Muscle of back (tissue), 11 donors: ENCODE results near the gene NBAS. TPM values are rescaled to one million over a fixed set of nuclear protein-coding genes. Genes with fewer than 3 reads are reported as not detected.
"Not testable (repeated sequence)": the region's sequence is repeated elsewhere in the genome, so short reads cannot be mapped to it uniquely, and the experiment has no call there.

Experiments used
- DNase-seq, 3 donors: peaks; one replicate each; pipeline versions ENCODE4 v3.0.0 to v3.0.0-alpha.2; 2013
- polyA plus RNA-seq, 10 donors: library from polyadenylated mRNA; unstranded; fragments of 120-200 nt; gene quantifications; one replicate each; pipeline ENCODE4 v1.2.1, GENCODE V29; 2013; ENCODE audit not compliant: insufficient read length in 10 of 10

Gene NBAS
- polyA plus RNA-seq, 10 donors = 31.0 to 38.6 (median 36.8) TPM

DNA sequence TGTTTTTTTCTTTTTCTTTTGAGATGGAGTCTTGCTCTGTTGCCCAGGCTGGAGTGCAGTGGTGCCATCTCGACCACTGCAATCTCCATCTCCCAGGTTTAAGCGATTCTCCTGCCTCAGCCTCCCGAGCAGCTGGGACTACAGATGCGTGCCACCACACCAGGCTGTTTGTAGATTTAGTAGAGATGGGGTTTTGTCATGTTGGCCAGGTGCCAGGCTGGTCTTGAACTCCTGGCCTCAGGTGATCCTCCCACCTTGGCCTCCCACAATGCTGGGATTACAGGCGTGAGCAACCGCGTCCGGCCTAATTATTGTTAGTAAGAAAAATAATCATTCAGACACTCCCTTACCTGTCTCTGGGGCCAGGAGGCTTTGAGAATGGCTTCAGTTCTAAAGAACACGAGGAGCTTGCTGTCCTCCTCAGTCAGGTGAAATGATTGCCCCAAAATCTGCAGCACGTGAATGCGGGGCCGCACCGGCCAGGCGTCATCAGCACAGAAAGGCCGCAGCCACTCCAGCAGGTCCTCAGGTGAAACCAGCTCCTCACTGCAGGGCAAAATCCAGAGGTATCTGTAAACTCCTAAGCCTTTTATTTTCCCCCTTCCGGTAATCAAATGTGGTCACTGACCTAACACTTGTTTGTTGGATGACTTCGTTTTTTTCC is 342.6 kb downstream of the NBAS start:
- no peak for DNase-seq

DNA sequence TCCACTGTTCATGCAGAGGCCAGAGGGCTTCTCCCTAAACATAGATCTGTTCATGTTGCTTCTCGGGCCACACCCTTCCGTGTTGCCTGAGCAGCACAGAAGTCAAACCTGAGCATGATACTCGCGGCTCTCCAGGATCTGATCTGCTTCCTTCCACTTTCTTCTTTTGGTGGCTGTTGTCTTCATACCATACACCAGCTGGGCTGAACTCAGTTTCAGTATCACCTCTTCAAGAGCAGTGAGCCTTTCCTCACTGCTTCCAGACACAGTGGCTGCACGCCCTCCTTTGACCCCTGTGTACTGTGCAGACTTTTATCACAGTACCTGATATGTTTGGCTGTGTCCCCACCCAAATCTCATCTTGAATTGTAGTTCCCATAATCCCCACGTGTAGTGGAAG is 348.9 kb downstream of the NBAS start:
- DNase-seq = no peak

- DNase-seq = not testable (repeated sequence)
These were observed 350.6 kb downstream of the NBAS start for GRCh38 chr2:15210542-15210941.

- no peak for DNase-seq
These were observed 354.7 kb downstream of the NBAS start for GRCh38 chr2:15206419-15206818.

GRCh38 chr2:15205562-15205961 is 355.6 kb downstream of the NBAS start:
- DNase-seq = no peak

- no peak for DNase-seq
These were observed 360.1 kb downstream of the NBAS start for GRCh38 chr2:15201009-15201408.

- DNase-seq = no peak
These were observed 360.6 kb downstream of the NBAS start for GRCh38 chr2:15200581-15200980.

- no peak for DNase-seq
These were observed 363.1 kb downstream of the NBAS start for GRCh38 chr2:15198051-15198450.

DNA sequence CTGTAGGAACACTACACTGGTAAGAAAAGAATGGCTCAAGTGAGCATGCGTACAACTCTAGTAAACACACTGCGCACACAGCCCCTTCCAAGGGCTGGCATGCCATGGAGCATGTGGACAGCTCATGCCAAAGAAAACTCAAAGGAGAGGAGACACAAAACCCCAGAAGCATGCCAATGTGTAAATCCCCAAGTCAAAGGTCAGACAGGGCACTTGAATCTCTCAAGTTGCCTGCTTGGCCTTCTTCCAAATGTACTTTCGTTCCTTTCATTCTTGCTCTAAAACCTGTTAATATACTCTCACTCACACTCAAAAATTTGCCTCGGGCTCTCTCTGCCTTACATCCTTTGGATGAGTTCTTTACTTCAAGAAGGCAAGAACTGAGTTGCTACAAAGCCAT is 365.3 kb downstream of the NBAS start:
- no peak for DNase-seq

- DNase-seq = no peak
These were observed 369.3 kb downstream of the NBAS start for GRCh38 chr2:15191789-15192188.

DNA sequence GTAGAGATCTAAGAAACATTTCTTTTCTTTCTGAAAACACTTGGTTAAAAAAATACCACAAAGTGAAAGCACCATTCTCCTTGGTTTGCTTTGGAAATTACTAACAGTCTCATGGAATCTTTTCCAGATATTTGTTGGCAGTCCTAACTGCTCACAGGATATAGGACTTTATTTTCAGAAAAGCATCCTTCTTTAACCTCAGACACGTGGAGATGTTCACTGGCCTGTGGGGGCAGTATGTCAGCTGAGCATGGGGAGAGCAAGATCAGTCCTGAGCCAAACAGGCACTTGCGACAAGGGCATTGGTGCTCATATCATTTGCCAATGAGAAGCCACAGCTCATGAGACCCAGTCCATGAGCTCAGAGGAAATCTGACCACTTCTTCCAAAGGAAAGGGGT is 371.9 kb downstream of the NBAS start:
- peak in 2 of 3 donors; percentile 27 to 61 for DNase-seq

- DNase-seq = no peak
These were observed 373.4 kb downstream of the NBAS start for GRCh38 chr2:15187702-15188101.

DNA sequence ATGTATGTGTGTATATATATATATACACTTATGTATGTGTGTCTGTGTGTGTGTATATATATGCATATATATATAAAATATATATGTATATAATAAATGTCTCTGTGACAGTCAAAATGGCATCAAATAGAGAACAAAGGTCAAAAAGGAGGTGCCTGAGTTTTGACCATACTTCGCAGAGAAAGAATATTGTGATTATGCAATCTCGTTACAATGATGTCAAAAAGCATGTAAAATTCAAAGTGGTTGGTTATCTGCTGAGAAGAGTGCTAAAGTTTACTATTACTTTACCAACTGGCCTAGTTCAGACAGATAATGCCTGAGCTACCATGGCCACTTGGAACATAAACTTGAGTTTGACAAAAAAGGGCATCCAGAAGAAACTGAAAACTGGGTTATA is 375.0 kb downstream of the NBAS start:
- no peak for DNase-seq

- no peak for DNase-seq
These were observed 376.6 kb downstream of the NBAS start for GRCh38 chr2:15184491-15184890.

GRCh38 chr2:15182275-15182674 is 378.9 kb downstream of the NBAS start:
- DNase-seq = no peak

DNA sequence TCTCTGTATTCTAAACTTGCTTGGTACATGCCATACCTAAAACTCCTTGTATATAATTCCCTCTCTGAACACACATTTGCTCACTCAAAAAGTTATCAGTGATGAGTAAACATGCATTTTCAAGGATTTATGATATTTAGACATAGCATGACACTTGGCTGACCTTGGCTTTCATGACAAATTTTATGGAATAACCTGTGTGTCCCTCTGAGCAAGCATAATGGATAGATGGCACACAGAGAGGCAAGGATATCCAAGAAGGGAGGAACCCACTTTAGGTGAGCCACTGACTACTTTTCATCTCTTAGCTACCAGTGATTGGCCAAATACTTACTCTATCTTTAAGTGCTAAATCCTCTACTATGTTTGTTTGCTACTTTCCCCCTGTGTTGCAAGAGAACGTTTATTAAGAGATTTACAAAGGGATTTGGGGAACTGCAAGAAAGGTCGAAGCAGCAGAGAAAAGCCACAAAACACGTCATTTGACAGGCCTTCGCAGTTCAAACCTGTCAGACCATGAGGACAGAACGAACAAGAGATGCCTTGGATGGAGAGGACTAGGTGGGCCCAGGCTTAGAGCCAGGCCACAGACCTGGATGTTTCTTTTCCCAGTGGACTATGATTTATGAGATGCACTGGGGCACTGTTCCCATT is 379.9 kb downstream of the NBAS start:
- DNase-seq = no peak

- DNase-seq = no peak
These were observed 380.8 kb downstream of the NBAS start for GRCh38 chr2:15180379-15180778.

DNA sequence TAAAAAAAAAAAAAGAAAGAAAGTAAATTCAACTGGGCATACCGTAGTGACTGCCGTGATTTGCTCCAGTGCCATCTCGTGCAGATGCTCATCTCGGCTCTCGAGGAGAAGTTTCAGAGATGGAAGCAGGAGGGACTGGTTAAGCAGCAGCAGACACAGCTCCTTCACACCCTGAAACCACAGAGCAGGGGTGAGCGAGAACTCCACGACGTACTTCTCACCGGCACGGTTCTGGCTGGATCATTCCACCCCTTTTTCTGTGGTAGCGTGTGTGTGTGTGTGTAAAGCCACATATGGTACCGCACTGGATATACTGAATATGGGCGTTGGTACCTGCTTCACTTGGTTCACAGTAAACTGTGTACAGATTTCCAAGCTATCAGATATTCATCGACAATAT is 382.2 kb downstream of the NBAS start:
- DNase-seq = no peak

- DNase-seq = no peak
These were observed 384.0 kb downstream of the NBAS start for GRCh38 chr2:15177103-15177502.

DNA sequence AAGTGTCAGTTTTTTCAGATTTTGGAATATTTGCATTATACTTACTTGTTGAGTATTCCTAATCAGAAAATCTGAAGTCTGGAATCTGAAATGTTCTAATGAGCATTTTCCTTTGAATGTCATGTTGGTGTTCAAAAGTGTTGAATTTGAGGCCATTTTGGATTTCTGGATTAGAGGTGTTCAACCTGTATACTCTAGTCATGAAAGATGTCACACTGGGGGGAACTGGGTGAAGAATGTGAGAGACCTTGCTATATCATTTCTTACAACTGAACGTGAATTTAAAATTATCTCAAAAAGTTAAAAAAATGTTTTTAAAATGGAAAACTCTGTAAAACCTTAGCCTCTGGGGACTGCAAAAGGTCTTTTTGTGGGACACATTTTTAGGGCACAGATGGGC is 384.5 kb downstream of the NBAS start:
- no peak for DNase-seq

GRCh38 chr2:15174567-15174966 is 386.6 kb downstream of the NBAS start:
- DNase-seq = no peak

DNA sequence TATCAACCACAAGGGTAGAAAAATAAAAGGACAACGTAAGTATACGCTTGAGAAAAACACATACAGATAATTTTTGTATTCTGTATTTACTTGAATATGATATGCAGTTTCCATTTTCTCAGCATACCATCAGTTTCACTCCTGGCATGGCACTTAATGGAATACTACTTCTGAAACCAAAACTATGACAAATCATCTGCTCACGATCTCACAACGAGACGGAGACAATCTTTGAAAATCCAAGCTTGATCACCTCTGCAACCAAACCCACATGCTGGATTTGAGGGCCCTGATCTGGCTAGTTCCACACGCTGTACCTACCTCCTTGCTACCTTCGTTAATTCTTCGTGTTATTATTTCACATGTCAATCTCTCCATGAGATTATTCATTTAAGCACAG is 387.6 kb downstream of the NBAS start:
- no peak for DNase-seq

DNA sequence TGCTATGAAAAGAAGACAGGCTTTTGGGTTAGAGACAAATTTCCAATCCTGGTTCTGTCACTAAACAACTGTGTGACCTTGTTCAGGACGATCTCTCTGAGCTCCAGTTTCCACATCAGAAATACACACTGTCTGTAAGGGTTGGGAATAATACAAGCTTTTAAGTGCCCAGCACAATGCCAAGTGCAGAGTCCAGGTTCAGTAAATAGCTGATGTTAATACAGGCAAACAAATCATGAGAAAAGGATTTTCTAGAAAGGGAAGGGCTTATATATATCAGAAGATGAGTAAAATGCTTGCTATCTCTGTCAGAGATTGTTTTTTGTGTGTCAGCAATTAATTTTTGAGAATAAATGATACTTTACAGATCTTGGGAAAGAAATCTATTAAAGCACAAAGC is 388.3 kb downstream of the NBAS start:
- DNase-seq = no peak
